Measurements from ENCODE around the gene LIPT1.

The LIPT1 gene

DNA sequence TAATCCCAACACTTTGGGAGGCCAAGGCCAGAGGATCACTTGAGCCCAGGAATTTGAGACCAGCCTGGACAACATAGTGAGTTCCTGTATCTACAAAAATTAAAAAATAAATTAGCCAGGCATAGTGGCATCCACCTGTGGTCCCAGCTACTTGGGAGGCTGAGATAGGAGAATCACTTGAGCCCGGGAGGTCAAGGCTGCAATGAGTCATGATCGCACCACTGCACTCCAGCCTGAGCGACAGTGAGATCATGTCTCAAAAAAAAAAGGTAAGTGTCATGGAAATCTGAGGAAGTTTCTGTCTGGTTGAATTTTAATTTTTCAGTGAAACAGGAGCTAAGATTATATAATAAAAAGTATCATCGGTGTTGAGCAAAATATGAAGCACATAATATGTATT is 15.8 kb upstream of the LIPT1 start:
- ATAC-seq, result no peak
- no peak for TF ChIP-seq TOX (CRISPR knock-in tag; IDR thresholded peaks at IDR 0.05; ENCODE audit: borderline replicate concordance)
- TF ChIP-seq OSR1 (CRISPR knock-in tag; IDR thresholded peaks at IDR 0.05), result no peak
- no peak for TF ChIP-seq ZFP3 (CRISPR knock-in tag; IDR thresholded peaks at IDR 0.05)
- TF ChIP-seq CSRNP3 (CRISPR knock-in tag; IDR thresholded peaks at IDR 0.05), result no peak
- TF ChIP-seq PATZ1 (CRISPR knock-in tag; IDR thresholded peaks at IDR 0.05; ENCODE audit: borderline replicate concordance), result no peak
- no peak for TF ChIP-seq TSHZ2 (CRISPR knock-in tag; IDR thresholded peaks at IDR 0.05)
- no peak for TF ChIP-seq ZNF8 (CRISPR knock-in tag; IDR thresholded peaks at IDR 0.05)

- ATAC-seq, result no peak
- TF ChIP-seq ZFP30 (CRISPR knock-in tag; IDR thresholded peaks at IDR 0.05) (peak; percentile 63; the same call in 1 of the 2 replicates), PATZ1 (CRISPR knock-in tag; IDR thresholded peaks at IDR 0.05; ENCODE audit: borderline replicate concordance) (no peak)
Measured at GRCh38 chr2:99140056-99140859, 14.5 kb upstream of the LIPT1 start.

GRCh38 chr2:99140860-99141109 is 14.0 kb upstream of the LIPT1 start:
- peak; percentile 73 for ATAC-seq
- no peak for TF ChIP-seq OSR1 (CRISPR knock-in tag; IDR thresholded peaks at IDR 0.05)
- 0 out of 2 replicates have a peak, but pooled peaks have one; percentile 51 for TF ChIP-seq CSDC2 (CRISPR knock-in tag; IDR thresholded peaks at IDR 0.05)

DNA sequence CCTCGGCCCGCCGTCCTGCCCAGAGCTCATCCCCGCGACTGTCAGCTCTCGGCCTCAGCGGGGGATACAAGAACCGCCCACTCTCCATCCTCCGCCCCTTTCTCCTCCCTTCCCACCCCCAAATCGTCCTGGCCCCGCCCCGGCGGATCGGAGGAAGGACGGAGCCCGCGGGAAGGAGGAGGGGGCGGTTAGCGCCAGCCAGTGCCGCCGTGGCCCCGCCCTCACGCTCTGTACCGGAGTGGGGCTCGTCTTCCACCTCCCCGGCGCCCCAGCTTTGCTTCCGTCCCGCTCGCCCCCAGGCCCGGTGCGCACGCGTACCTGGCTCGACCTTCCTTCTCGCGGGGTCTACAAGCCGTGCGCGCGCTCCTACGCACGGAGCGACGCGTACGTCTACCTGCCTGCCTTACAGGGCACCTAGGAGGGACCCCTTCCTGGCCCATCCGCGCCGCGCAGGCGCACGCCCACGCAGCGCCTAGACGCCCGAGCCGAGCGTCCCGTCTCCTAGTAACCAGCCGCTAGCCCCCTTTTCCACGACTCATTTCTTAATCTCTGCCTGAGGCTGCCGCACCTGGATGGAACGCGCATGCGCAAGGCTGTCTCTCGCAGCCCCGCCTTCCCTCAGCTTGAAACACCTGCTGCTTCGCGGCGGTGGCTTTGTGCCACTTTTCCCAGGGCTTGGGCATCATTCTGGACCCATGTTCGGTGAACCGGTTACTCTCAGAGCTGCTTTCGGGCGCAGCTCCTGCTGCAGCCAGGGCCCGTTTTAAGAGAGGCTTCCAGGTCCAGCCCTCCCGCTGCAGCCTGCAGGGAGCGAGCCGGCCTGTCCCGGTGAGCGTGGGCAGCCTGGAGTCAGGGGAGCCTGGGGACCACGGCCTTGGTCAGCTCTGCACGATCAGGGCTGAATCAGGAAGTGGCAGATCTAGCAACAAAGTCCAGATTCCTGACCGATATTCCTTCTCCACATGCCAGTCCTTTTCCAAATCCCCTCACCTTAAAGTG is 13.4 kb upstream of the LIPT1 start, which contains the start of gene C2orf15:
Gene C2orf15, plus strand, starts transcription at position 598 of the 999 bp plus-strand sequence. CDS start 8,852 bp downstream, outside the sequence.
- TF ChIP-seq CSDC2 (CRISPR knock-in tag; IDR thresholded peaks at IDR 0.05), result no peak
- TF ChIP-seq CSRNP3 (CRISPR knock-in tag; IDR thresholded peaks at IDR 0.05), result no peak
- TF ChIP-seq ZNF565 (CRISPR knock-in tag; conservative IDR thresholded peaks at IDR 0.05; ENCODE audit: low read depth), result no peak
- TF ChIP-seq TCF4 (CRISPR knock-in tag; IDR thresholded peaks at IDR 0.05; ENCODE audit: borderline replicate concordance), result no peak
- no peak for TF ChIP-seq TOX (CRISPR knock-in tag; IDR thresholded peaks at IDR 0.05; ENCODE audit: borderline replicate concordance)
- TF ChIP-seq PPARA (CRISPR knock-in tag; IDR thresholded peaks at IDR 0.05; ENCODE audit: borderline replicate concordance), result no peak
- TF ChIP-seq ARNTL (CRISPR knock-in tag; IDR thresholded peaks at IDR 0.05; ENCODE audit: borderline replicate concordance, low read depth), result no peak
- no peak for TF ChIP-seq ZFP3 (CRISPR knock-in tag; IDR thresholded peaks at IDR 0.05)
- no peak for TF ChIP-seq TSHZ2 (CRISPR knock-in tag; IDR thresholded peaks at IDR 0.05)
- TF ChIP-seq ZNF8 (CRISPR knock-in tag; IDR thresholded peaks at IDR 0.05), result no peak
- no peak for TF ChIP-seq ZNF70 (CRISPR knock-in tag; IDR thresholded peaks at IDR 0.05)
- peak; percentile 94 for ATAC-seq

All from SK-N-SH treated with all-trans-retinoic acid at 6 μM for 48 hours (cell line).